Upper lobe of left lung (tissue), 6 donors: ENCODE data around the gene AADAT. TPM values are rescaled to one million over a fixed set of nuclear protein-coding genes. Genes with fewer than 3 reads are reported as not detected.
"Not testable (repeated sequence)": the region's sequence is repeated elsewhere in the genome, so short reads cannot be mapped to it uniquely, and the experiment has no call there.

ENCODE experiments used
- ATAC-seq, 2 donors: fragments of 200-7000 bp; cut with Tn5 transposase; one replicate each; pipeline ENCODE4 v1.9.1; 2022; ENCODE audit warnings: mild to moderate bottlenecking in 2 of 2, moderate library complexity in 2 of 2; ENCODE audit not compliant: low FRiP score in 2 of 2
- DNase-seq, 2 donors: peaks; one replicate each; pipeline ENCODE4 v3.0.0-alpha.2; 2019 to 2020
- H3K27ac ChIP-seq, 4 donors: fragments of 200-600 bp; sonication (generic); one replicate each; pipeline ENCODE4 v1.5.1; 2016 to 2019
- H3K27me3 ChIP-seq, 4 donors: fragments of 200-600 bp; sonication (generic); one replicate each; pipeline ENCODE4 v1.5.1; 2017 to 2019
- H3K36me3 ChIP-seq, 4 donors: fragments of 200-600 bp; sonication (generic); one replicate each; pipeline ENCODE4 v1.5.1; 2016 to 2019
- H3K4me1 ChIP-seq, 4 donors: fragments of 200-600 bp; sonication (generic); one replicate each; pipeline ENCODE4 v1.5.1; 2018 to 2019
- H3K4me3 ChIP-seq, 4 donors: fragments of 200-600 bp; sonication (generic); one replicate each; pipeline ENCODE4 v1.5.1; 2017 to 2019; ENCODE audit warnings: mild to moderate bottlenecking in 2 of 4, moderate library complexity in 1 of 4
- H3K9me3 ChIP-seq, 4 donors: fragments of 200-600 bp; sonication (generic); one replicate each; pipeline ENCODE4 v1.5.1; 2018 to 2019
- CTCF ChIP-seq, 6 experiments: fragments of 450-650 bp in 4 of 6; fragments of 200-600 bp in 2 of 6; sonication (generic) in 2 of 6; IDR thresholded peaks; one replicate each; pipeline ENCODE4 v1.5.1; 2016 to 2019; ENCODE audit warnings: antibody characterized with exemption in 6 of 6
- EP300 ChIP-seq, 4 donors: sonication (generic); formaldehyde crosslinking; IDR thresholded peaks; one replicate each; pipeline ENCODE4 v1.5.1; 2017; ENCODE audit warnings: antibody characterized with exemption in 4 of 4, control low read depth in 2 of 4
- POLR2A ChIP-seq, 4 donors: fragments of 450-650 bp; IDR thresholded peaks; one replicate each; pipeline ENCODE4 v1.5.1; 2016 to 2017; ENCODE audit warnings: antibody characterized with exemption in 4 of 4, mild to moderate bottlenecking in 2 of 4
- POLR2AphosphoS5 ChIP-seq, 2 donors: sonication (generic); formaldehyde crosslinking; IDR thresholded peaks; one replicate each; pipeline ENCODE4 v1.5.1; 2017; ENCODE audit warnings: antibody characterized with exemption in 2 of 2
- WGBS, 2 donors: methylation state at CpG; one replicate each; pipeline ENCODE4 v1.1.5; 2017 to 2018; 5-methylcytosine and 5-hydroxymethylcytosine counted together
- total RNA-seq, 6 donors: library from RNA; depleted of rRNA in 4 of 6; stranded (reverse); fragments of >200 nt in 4 of 6; gene quantifications; one replicate each; pipeline versions ENCODE4 v1.1.0 to v1.2.1, GENCODE V29; 2016 to 2021
- donor health status: DM: no; HTN: no; CAD: no; lungs with moderate emphysema.
- donor health status: DM: no; HTN: yes; CAD: no; lungs with severe emphysema.

Gene AADAT
- total RNA-seq, 6 donors from 2014 or later: 4.8 to 16.8 (median 7.4) TPM

GRCh38 chr4:170057866-170058265, 31.9 kb downstream of the AADAT start:
- Histone ChIP-seq H3K27ac (no peak overlapping the region), H3K4me3 (no peak overlapping the region), H3K36me3 (peaks cover 0 to 3% (median 1%) of the 10 kb centered on the region in 4 donors), H3K4me1 (no peaks in the 10 kb centered on the region), H3K9me3 (no peaks in the 10 kb centered on the region), H3K27me3 (no peaks in the 10 kb centered on the region)
- ATAC-seq: no peak
- TF ChIP-seq EP300 (IDR thresholded peaks at IDR 0.05): no peak
- no peak for TF ChIP-seq POLR2A (IDR thresholded peaks at IDR 0.05)
- no peak for TF ChIP-seq POLR2AphosphoS5 (IDR thresholded peaks at IDR 0.05)
- TF ChIP-seq CTCF (IDR thresholded peaks at IDR 0.05): no peak
- no peak for DNase-seq
- 61 to 67% methylated on average over 4 of the region's 4 CpGs for WGBS, 2 donors

DNA sequence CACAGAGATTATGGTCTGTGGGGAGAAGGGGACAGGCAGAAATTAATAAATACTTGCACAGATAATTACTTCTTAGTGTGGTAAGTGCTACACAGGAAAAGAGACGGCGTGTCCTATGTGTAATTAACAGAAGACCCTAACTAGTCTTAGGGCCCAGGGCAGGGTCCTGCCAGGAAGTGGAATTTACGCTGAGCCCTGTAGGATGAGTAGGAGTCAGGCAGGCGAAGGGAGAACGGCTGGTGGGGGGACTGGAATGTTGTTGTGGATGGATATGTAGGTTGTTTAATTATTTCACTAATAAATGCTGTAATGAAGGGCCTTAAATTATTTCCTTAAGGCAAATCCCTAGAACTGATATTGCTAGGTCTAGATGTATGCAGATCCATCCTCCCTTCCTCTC, 36.8 kb downstream of the AADAT start:
- Histone ChIP-seq H3K4me3 (no peak overlapping the region), H3K36me3 (no peaks in the 10 kb centered on the region), H3K4me1 (no peaks in the 10 kb centered on the region), H3K27ac (no peak overlapping the region), H3K27me3 (no peaks in the 10 kb centered on the region), H3K9me3 (no peaks in the 10 kb centered on the region)
- no peak for TF ChIP-seq POLR2AphosphoS5 (IDR thresholded peaks at IDR 0.05)
- no peak for TF ChIP-seq POLR2A (IDR thresholded peaks at IDR 0.05)
- no peak for TF ChIP-seq EP300 (IDR thresholded peaks at IDR 0.05)
- TF ChIP-seq CTCF (IDR thresholded peaks at IDR 0.05): no peak
- no peak for ATAC-seq
- WGBS, 2 donors: 83 to 89% methylated on average over 5 of the region's 5 CpGs
- DNase-seq: no peak

- Histone ChIP-seq H3K36me3 (no peaks in the 10 kb centered on the region), H3K4me3 (no peak overlapping the region), H3K27me3 (no peaks in the 10 kb centered on the region), H3K9me3 (no peaks in the 10 kb centered on the region), H3K4me1 (no peaks in the 10 kb centered on the region), H3K27ac (no peak overlapping the region)
- no peak for ATAC-seq
- no peak for DNase-seq
- no peak for TF ChIP-seq EP300 (IDR thresholded peaks at IDR 0.05)
- no peak for TF ChIP-seq CTCF (IDR thresholded peaks at IDR 0.05)
- no peak for TF ChIP-seq POLR2AphosphoS5 (IDR thresholded peaks at IDR 0.05)
- no peak for TF ChIP-seq POLR2A (IDR thresholded peaks at IDR 0.05)
- WGBS, 2 donors: 73 to 84% methylated on average over 2 of the region's 2 CpGs
Measured at GRCh38 chr4:170051402-170051801, 38.4 kb downstream of the AADAT start.

- H3K4me3 ChIP-seq: no peak overlapping the region
- no peaks in the 10 kb centered on the region for H3K36me3 ChIP-seq
- DNase-seq (no peak), ATAC-seq (no peak)
- H3K9me3 ChIP-seq: no peaks in the 10 kb centered on the region
- WGBS, 2 donors: 70 to 79% methylated on average over 6 of the region's 6 CpGs
- H3K27me3 ChIP-seq: no peaks in the 10 kb centered on the region
- H3K27ac ChIP-seq: no peak overlapping the region
- TF ChIP-seq EP300 (IDR thresholded peaks at IDR 0.05) (no peak), POLR2AphosphoS5 (IDR thresholded peaks at IDR 0.05) (no peak), CTCF (IDR thresholded peaks at IDR 0.05) (no peak), POLR2A (IDR thresholded peaks at IDR 0.05) (no peak)
- H3K4me1 ChIP-seq: no peaks in the 10 kb centered on the region
Measured at GRCh38 chr4:170049766-170050165, 40.0 kb downstream of the AADAT start.

- H3K4me1 ChIP-seq: no peaks in the 10 kb centered on the region
- no peaks in the 10 kb centered on the region for H3K36me3 ChIP-seq
- no peak overlapping the region for H3K27ac ChIP-seq
- TF ChIP-seq POLR2A (IDR thresholded peaks at IDR 0.05) (no peak), CTCF (IDR thresholded peaks at IDR 0.05) (peak; percentile 46 to 82 (median 68))
- 16 to 22% methylated on average over 4 of the region's 4 CpGs for WGBS, 2 donors
- H3K27me3 ChIP-seq: no peaks in the 10 kb centered on the region
- ATAC-seq (no peak), DNase-seq (peak in 1 of 2 donors; percentile 37)
- no peaks in the 10 kb centered on the region for H3K9me3 ChIP-seq
- H3K4me3 ChIP-seq: no peak overlapping the region
Measured at GRCh38 chr4:170047771-170048354, 41.9 kb downstream of the AADAT start.

DNA sequence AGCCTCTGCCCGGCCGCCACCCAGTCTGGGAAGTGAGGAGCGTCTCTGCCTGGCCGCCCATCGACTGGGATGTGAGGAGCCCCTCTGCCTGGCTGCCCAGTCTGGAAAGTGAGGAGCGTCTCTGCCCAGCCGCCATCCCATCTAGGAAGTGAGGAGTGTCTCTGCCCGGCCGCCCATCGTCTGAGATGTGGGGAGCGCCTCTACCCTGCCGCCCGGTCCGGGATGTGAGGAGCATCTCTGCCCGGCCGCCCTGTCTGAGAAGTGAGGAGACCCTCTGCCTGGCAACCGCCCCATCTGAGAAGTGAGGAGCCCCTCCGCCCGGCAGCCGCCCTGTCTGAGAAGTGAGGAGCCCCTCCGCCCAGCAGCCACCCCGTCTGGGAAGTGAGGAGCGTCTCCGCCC, 43.6 kb downstream of the AADAT start:
- H3K27ac ChIP-seq, H3K36me3 ChIP-seq, H3K27me3 ChIP-seq, H3K4me1 ChIP-seq, H3K4me3 ChIP-seq, ATAC-seq, H3K9me3 ChIP-seq: not testable (repeated sequence)
- 98 to 100% methylated on average over 5 to 17 of the region's 24 CpGs for WGBS, 2 donors
- DNase-seq: peak in 1 of 2 donors; percentile 62
